ENCODE data around the gene DLG5.

GRCh38 chr10:77967611-77968022, 41.1 kb upstream of the DLG5 start:
- TF ChIP-seq CTCF (conservative IDR thresholded peaks at IDR 0.05) (no peak), EZH2 (IDR thresholded peaks at IDR 0.05; ENCODE audit: low read depth) (no peak)

All from PC-9 (cell line).